Thoracic aorta (tissue), 2 donors: ENCODE data around the gene SAXO1. TPM values are rescaled to one million over a fixed set of nuclear protein-coding genes. Genes with fewer than 3 reads are reported as not detected.

ENCODE experiments used
- ATAC-seq: fragments of 150-250 bp; one replicate; pipeline ENCODE4 v1.8.0; 2017; ENCODE audit warnings: low read depth; ENCODE audit not compliant: insufficient number of reproducible peaks, low FRiP score
- DNase-seq: peaks from one replicate; pipeline ENCODE4 v3.0.0-alpha.2; 2020; ENCODE audit warnings: low spot score
- H3K27ac ChIP-seq, 2 donors: fragments of 200-600 bp; sonication (generic); 1 replicate in 1 of 2; 2 replicates in 1 of 2; pipeline ENCODE4 v1.5.1; 2016; ENCODE audit warnings: mild to moderate bottlenecking in 2 of 2, moderate library complexity in 2 of 2
- H3K27me3 ChIP-seq: fragments of 200-600 bp; sonication (generic); replicated peaks from 2 replicates; pipeline ENCODE4 v1.6.0; 2016; ENCODE audit warnings: mild to moderate bottlenecking; ENCODE audit not compliant: insufficient read depth
- H3K36me3 ChIP-seq: fragments of 200-600 bp; sonication (generic); one replicate; pipeline ENCODE4 v1.5.1; 2016
- H3K4me1 ChIP-seq, 2 donors: fragments of 200-600 bp; sonication (generic); 1 replicate in 1 of 2; 2 replicates in 1 of 2; pipeline versions ENCODE4 v1.5.1 to v1.6.0; 2016; ENCODE audit warnings: low read depth in 2 of 2, mild to moderate bottlenecking in 1 of 2; ENCODE audit not compliant: control insufficient read depth in 1 of 2
- H3K4me3 ChIP-seq: fragments of 200-600 bp; sonication (generic); 2 replicates; pipeline ENCODE4 v1.5.1; 2016; ENCODE audit warnings: mild to moderate bottlenecking
- H3K9me3 ChIP-seq: fragments of 200-600 bp; sonication (generic); 2 replicates; pipeline ENCODE4 v1.5.1; 2016
- CTCF ChIP-seq: fragments of 200-600 bp; sonication (generic); IDR thresholded peaks from one replicate; pipeline ENCODE4 v1.5.1; 2019; ENCODE audit warnings: antibody characterized with exemption
- total RNA-seq, 2 donors: library from RNA; depleted of rRNA; stranded (reverse); fragments of >200 nt; gene quantifications; one replicate each; pipeline versions ENCODE4 v1.1.0 to v1.2.3, GENCODE V29; 2016

Gene SAXO1
- total RNA-seq, 2 donors from 2014 or later = 0.27 to 1.8 TPM

- Histone ChIP-seq H3K36me3 (peaks cover 6% of the 10 kb centered on the region), H3K27ac (no peak overlapping the region), H3K9me3 (peaks cover 11% of the 10 kb centered on the region), H3K27me3 (no peaks in the 10 kb centered on the region), H3K4me1 (peaks cover 0 to 8% of the 10 kb centered on the region in 2 donors), H3K4me3 (no peak overlapping the region)
- DNase-seq (no peak), ATAC-seq (no peak)
- no peak for TF ChIP-seq CTCF
Observed at GRCh38 chr9:18905883-18906629, 127.0 kb downstream of the SAXO1 start.

GRCh38 chr9:18905028-18905882, 127.8 kb downstream of the SAXO1 start:
- ATAC-seq (no peak), DNase-seq (no peak)
- TF ChIP-seq CTCF = no peak
- H3K4me1 ChIP-seq = peaks cover 0 to 8% of the 10 kb centered on the region in 2 donors
- H3K9me3 ChIP-seq = peaks cover 11% of the 10 kb centered on the region
- no peak overlapping the region for H3K27ac ChIP-seq
- H3K4me3 ChIP-seq = no peak overlapping the region
- H3K27me3 ChIP-seq = no peaks in the 10 kb centered on the region
- H3K36me3 ChIP-seq = peaks cover 6% of the 10 kb centered on the region

GRCh38 chr9:18903450-18903849, 129.6 kb downstream of the SAXO1 start:
- no peak overlapping the region for H3K4me3 ChIP-seq
- H3K4me1 ChIP-seq = peaks cover 0 to 8% of the 10 kb centered on the region in 2 donors
- peaks cover 11% of the 10 kb centered on the region for H3K9me3 ChIP-seq
- no peak overlapping the region for H3K27ac ChIP-seq
- DNase-seq (no peak), ATAC-seq (no peak)
- no peak for TF ChIP-seq CTCF
- H3K36me3 ChIP-seq = peaks cover 6% of the 10 kb centered on the region
- no peaks in the 10 kb centered on the region for H3K27me3 ChIP-seq

DNA sequence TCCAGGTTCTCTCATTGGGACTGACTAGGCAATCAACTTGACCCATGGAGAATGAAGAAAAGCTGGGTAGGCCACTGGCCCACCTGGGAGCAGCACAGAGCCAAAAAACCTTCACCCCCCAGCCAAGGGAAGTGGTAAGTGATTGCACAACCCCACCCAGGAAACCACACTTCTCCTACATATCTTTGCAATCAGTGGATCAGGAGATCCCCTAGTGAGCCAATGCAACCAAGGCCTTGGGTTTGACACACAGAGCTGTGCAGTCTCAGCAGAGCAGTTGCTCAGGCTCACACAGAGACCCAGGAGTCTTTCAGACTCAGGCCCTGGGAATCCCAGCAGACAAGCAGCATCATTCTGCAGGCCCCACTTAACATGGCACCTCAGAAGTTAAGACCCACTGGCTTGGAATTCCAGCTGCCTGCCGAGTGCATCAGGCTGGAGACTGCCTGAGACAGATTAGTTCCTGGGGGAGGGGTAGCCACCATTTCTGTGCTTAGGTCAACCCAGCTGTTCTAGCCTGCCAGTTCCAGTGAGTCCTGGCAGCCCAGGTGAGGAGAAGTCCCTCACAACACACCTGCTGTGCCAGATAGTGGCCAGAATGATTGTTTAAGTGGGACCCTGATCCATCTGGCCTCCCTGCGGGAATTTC, 136.4 kb downstream of the SAXO1 start:
- Histone ChIP-seq H3K36me3 (peaks cover 9% of the 10 kb centered on the region), H3K27ac (no peak overlapping the region), H3K4me3 (no peak overlapping the region), H3K27me3 (no peaks in the 10 kb centered on the region), H3K4me1 (no peaks in the 10 kb centered on the region), H3K9me3 (peaks cover 6% of the 10 kb centered on the region)
- no peak for TF ChIP-seq CTCF
- DNase-seq (no peak), ATAC-seq (no peak)

- no peaks in the 10 kb centered on the region for H3K27me3 ChIP-seq
- no peak overlapping the region for H3K4me3 ChIP-seq
- no peak for TF ChIP-seq CTCF
- DNase-seq (no peak), ATAC-seq (no peak)
- no peaks in the 10 kb centered on the region for H3K9me3 ChIP-seq
- H3K36me3 ChIP-seq = peaks cover 9% of the 10 kb centered on the region
- no peak overlapping the region for H3K27ac ChIP-seq
- H3K4me1 ChIP-seq = no peaks in the 10 kb centered on the region
Observed at GRCh38 chr9:18896004-18896403, 137.0 kb downstream of the SAXO1 start.
